HG02588 (cell line): ENCODE results near the gene MBLAC1.

Experiments
- ATAC-seq: cut with Tn5 transposase; IDR thresholded peaks from one replicate; pipeline ENCODE4 v1.9.1; 2021; ENCODE audit warnings: mild to moderate bottlenecking, moderate library complexity; ENCODE audit not compliant: unreplicated experiment

MBLAC1 gene

GRCh38 chr7:100169147-100169850 lies 42.5 kb downstream of the MBLAC1 start:
- no peak for ATAC-seq

- no peak for ATAC-seq
Observed at GRCh38 chr7:100170101-100170897, 43.5 kb downstream of the MBLAC1 start.

DNA sequence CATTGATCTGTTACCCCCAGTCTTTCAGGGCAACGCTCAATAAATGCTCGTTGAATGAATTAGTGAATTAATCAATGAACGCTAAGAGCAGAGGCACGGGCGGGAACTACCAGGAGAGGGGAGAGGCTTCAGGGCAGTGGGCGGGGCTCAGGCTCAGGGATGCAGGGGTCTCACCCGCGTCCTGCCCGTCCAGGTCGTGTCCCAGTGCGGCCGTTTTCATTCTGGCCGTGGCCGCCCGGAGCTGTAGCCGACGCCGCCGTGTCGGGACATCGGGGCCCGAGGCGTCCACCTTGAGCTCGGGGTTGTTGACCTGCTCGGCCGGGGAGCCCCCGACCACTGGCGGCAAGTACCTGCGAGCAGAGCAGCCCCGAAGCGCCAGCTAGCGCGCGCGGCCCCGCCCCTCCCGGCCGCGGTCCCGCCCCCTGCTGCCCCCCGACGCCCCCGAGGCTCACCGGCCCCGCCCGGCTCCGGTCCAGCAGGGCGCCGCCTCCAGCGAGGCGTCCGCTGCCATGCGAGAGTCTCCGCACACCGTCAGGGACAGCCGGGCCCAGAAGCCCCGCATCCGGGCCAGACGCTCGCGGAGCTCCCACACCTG lies 44.4 kb downstream of the MBLAC1 start:
- no peak for ATAC-seq

DNA sequence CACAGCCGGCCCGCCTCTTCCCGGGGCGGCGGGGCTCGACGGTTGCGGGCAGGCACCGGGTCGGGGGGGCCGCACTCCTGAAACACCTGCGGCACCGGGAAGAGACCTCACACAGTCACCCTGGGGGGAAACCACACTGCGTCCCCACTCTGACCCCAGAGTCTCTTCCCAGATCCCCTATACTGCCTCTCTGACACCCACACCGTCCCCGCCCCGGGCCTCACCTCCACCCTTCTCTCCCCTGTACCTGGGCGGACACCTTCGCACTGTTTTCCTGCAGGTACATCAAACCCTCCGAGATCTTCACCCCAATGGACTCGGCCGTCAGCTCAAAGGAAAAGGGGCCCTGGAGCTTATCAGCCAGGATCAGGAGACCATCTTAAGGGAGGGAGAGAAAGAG lies 45.1 kb downstream of the MBLAC1 start:
- no peak for ATAC-seq

DNA sequence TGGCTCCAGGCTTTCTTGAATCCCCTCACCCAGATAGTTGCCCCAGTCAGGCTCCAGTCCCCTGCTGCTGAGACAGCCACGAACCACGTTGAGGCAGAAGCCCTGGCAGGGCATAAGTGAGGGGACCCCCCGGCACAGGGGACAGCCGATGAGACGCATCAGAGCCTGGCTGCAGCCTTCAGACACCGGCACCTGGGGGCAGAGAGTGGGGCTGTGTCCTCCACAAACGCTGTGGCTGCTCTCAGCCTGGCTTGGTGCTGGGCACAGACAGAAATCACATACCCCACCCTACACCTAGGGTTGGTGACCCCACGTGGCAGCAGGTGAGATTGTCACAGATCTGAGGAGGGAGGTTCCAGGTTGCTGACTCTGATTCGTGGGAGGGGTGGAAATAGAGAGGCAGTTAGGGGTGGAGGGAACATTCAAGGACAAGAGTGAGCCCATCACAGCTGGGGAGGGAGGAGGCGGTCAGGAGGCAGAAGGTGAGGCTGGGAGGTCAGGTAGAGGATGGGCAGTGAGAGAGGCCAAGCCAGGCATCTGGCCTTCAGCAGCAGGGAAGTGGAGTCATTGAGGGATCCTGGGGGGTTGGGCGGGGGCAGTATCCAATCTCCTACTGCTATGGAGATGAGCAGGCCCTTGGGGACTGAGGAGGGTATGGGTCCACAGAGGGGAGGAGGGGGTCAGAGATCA lies 47.2 kb downstream of the MBLAC1 start:
- ATAC-seq, result no peak

GRCh38 chr7:100174582-100174981 lies 47.8 kb downstream of the MBLAC1 start:
- no peak for ATAC-seq

DNA sequence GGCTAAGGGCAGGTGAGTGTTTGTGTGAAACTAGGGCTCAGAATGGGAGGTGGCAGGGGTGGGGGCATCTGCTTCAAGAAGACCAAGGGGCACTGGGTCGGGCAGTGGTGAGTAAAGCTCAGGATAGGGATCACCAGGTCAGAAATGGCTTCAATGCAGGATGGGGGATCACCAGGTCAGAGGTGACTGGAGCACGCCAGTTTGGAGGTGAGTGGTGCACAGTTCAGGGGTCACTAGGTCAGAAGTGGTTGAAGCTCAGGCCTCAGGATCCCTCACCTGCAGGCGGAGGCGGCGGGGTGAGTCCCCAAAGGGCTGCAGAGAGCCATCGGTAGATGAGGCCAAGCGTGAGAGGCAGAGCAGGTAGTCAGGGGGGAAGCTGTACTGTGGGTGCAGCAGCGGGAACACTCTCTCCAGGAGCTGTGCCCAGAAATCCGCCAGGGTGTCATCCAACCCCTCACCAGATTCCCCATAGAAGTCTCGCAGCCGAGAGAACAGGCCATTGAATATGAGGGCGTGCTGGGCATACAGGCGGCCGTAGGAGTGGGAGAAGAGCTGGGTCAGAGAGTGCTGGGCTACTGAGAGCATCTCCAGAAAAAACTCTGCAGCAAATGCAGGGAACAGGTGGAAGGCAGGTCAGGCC lies 48.6 kb downstream of the MBLAC1 start:
- ATAC-seq, result no peak

GRCh38 chr7:100176096-100177044 lies 49.6 kb downstream of the MBLAC1 start:
- no peak for ATAC-seq

GRCh38 chr7:100177045-100178001 lies 50.6 kb downstream of the MBLAC1 start, which contains the start of the genes GPC2 and STAG3:
Gene GPC2, minus strand, starts transcription at chr7:100177381. Its CDS starts 182 bp downstream, at chr7:100177199.
Gene STAG3, plus strand, starts transcription at chr7:100177918. Its CDS starts 2,639 bp downstream, at chr7:100180557.
- peak; percentile 82 for ATAC-seq
